Sciatic nerve (tissue), 2 donors: ENCODE results near the gene SKOR2. TPM values are rescaled to one million over a fixed set of nuclear protein-coding genes. Genes with fewer than 3 reads are reported as not detected.
"Not testable (repeated sequence)": the region's sequence is repeated elsewhere in the genome, so short reads cannot be mapped to it uniquely, and the experiment has no call there.

Experiments
- ATAC-seq: fragments of 200-7000 bp; cut with Tn5 transposase; one replicate; pipeline ENCODE4 v1.9.1; 2020; ENCODE audit warnings: mild to moderate bottlenecking, moderate library complexity
- DNase-seq: peaks from one replicate; pipeline ENCODE4 v3.0.0-alpha.2; 2020; ENCODE audit warnings: low spot score
- intact Hi-C: fragments of 100-400 bp; cut with DNase I; formaldehyde crosslinking; loops from one replicate; pipeline ENCODE4 v1.14.2; 2022
- total RNA-seq: library from RNA; stranded (reverse); fragmentation: NEBNext Ultra II Directional; extraction: Animal tissue kit (Norgen Biotek cat#: 25700); gene quantifications from one replicate; pipeline ENCODE4 v1.2.1, GENCODE V29; 2021
- donor health status: DM: no; HTN: no; CAD: no.
- donor health status: DM: no; HTN: no; CAD: no.

SKOR2 gene
- total RNA-seq, 1 donor from 2014 or later, result not detected

- ATAC-seq, result no peak
Measured at GRCh38 chr18:47160256-47160655, 91.2 kb downstream of the SKOR2 start.

GRCh38 chr18:47158404-47158803 lies 93.1 kb downstream of the SKOR2 start:
- DNase-seq, intact Hi-C loops, ATAC-seq: not testable (repeated sequence)

More at GRCh38 chr18:47160256-47160655, 91.2 kb downstream of the SKOR2 start:
- DNase-seq, result no peak
- intact Hi-C loops, result no loop called here

Other genes with a start within 250 kb of the SKOR2 start
- not detected for gene ELOA2, start 216.0 kb downstream of the SKOR2 start, total RNA-seq
- 42.7 TPM for gene HDHD2, start 101.2 kb downstream of the SKOR2 start, total RNA-seq
- gene IER3IP1, start 75.3 kb downstream of the SKOR2 start, total RNA-seq, result 8.7 TPM